ENCODE measurements around the gene FZD10.

The FZD10 gene

DNA sequence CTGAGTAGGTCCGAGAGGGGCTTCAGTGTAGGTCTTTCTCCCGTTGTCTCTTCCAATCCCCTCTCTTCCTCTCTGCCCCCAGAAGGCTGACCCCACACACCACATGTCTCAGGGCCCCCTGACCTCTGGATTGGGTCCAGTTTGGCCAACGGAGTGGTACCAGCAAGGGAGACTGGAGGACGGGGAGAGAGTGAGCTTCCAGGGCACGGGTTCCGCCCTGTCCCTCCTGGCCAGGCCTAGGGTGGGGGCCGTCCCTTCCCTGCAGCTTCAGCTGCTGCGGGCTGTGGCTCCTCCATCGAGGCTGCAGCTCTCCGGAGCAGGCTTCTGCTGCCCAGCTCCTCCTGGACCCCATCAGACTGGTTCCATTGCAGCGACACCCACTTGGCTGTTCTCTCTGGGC is 17.4 kb downstream of the FZD10 start:
- no peak for DNase-seq (ENCODE audit: low read depth)

GRCh38 chr12:130181211-130181610 is 18.9 kb downstream of the FZD10 start:
- DNase-seq (ENCODE audit: low read depth): no peak

- DNase-seq (ENCODE audit: low read depth): no peak
Measured at GRCh38 chr12:130183585-130184370, 21.5 kb downstream of the FZD10 start.

DNA sequence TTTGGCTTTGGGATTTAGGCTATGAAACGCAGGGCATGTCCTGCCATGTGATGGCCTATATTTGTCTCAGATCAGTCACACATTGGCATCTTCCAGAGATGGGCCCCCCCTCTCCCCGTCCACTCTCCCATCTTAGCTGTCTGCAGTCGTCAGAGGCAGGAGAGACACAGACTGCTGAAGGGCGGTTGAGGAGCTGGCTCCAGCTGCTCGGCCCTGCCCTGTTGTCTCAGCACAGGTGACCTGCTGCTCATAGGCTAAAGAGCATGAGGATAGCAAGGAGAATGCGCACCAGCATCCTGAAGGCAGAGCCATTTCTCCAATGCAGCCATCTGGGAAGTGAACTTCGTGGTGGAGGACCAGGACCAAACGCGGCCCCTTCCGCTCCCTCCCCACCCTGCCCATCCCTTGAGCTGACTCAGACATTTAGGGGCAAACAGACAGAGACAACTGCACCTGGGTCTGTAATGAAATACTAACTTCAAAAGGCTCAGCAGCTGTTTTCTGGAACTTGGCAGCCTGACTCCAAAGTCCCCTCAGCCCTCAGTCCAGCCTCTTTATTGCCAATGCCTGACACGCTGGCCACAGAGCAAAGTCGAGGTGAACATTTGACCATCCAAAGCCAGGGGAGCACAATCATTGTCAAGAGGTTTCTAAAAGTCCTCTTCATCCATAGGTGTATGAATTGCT is 22.3 kb downstream of the FZD10 start:
- DNase-seq (ENCODE audit: low read depth): no peak

DNA sequence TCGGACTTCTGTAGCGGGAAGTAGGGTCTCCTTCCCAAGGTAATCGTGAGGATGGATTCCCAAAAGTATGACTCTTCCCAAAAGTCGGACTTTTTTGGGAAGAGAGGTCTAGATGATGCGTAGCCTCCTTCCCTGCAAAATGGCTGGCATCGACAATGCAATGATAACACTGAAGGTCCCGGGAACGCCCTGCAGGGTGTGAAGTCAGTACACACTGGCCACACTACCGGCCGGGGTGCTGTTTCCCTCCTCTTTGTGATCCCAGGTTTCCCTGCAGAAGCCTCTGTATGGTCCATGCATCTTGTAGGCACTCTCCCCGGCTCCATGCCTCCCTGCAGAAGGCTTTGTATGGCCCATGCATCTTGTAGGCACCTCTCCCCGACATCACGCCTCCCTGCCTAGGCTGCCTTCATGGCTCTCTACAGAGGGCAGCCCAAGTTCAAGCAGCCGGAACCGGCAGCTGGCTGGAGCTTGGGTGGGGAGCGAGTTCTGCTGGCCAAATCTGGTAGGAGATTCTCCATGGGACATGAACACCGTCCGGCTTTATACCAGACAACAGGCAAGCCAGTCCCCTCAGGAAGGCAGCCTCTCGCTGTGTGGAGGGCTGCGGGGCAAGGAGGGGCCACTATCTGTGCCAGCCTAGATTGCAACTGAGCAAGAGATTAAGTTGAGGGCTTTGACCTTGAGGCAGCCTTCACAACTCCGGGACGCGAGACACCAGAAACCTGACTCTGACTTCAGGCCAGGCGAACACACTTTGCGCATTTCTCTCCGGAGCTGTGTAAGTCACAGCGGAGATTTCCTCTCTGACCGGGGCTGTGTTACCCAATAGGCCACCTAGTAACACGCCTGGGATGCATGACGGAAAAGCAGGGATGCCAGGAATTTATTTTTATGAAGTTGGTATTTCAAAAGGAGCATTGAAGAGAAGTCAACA is 23.5 kb downstream of the FZD10 start:
- no peak for DNase-seq (ENCODE audit: low read depth)

- DNase-seq (ENCODE audit: low read depth): no peak
Measured at GRCh38 chr12:130186651-130187268, 24.5 kb downstream of the FZD10 start.

- no peak for DNase-seq (ENCODE audit: low read depth)
Measured at GRCh38 chr12:130192642-130193345, 30.5 kb downstream of the FZD10 start.

GRCh38 chr12:130194154-130194553 is 31.9 kb downstream of the FZD10 start:
- DNase-seq (ENCODE audit: low read depth): no peak

DNA sequence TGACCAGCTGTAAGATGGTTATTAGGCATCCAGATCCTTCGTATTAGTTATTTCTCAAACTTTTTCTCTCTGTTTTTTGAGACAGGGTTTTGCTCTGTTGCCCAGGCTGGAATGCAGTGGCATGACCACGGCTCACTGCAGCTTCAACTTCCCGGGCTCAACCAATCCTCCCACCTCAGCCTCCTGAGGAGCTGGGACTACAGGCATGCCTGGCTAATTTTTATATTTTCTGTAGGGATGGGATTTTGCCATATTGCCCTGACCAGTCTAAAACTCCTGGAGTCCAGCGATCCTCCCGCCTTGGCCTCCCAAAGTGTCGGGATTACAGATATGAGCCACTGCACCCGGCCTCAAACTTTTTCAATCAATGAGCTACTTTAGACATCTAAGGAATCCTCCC is 33.1 kb downstream of the FZD10 start:
- no peak for DNase-seq (ENCODE audit: low read depth)

DNA sequence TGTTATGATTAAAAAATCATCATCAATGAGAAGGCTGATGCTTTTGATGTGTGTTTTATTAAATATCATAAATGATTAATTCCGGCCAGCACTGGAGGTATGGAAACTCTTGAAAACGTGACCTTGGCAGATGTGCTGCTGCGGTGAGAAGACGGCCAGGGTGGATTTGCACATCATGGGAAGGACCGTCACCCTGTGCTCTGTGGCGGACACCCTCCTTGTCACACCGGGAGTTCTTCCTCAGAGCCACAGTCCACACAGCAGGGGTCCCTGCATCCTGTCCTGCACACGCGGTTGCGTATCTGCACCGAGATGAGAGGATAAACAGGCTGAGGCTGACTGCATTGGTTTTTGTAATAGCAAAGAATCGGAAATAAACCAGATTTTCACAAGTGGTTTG is 33.5 kb downstream of the FZD10 start:
- no peak for DNase-seq (ENCODE audit: low read depth)

DNA sequence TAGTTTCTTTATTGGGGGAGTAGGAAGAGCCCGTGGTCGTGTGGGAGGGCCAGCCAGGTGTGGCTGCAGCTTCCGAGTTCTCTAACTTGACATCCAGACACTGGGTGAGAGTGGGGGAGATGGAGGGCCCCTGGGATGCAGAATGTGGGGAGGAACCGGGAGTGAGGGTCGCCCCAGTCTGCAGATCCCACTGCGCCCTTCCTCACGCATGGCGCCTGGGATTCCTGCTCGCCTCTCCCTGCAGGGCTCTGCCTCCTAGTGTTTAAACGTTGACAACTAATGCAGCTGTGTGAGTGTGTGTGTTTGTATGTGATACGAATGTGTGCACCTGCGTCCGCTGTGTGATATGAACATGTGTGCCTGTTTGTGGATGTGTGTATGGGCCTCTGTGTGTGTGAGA is 34.6 kb downstream of the FZD10 start:
- DNase-seq (ENCODE audit: low read depth): no peak

GRCh38 chr12:130198026-130198662 is 35.9 kb downstream of the FZD10 start:
- no peak for DNase-seq (ENCODE audit: low read depth)

DNA sequence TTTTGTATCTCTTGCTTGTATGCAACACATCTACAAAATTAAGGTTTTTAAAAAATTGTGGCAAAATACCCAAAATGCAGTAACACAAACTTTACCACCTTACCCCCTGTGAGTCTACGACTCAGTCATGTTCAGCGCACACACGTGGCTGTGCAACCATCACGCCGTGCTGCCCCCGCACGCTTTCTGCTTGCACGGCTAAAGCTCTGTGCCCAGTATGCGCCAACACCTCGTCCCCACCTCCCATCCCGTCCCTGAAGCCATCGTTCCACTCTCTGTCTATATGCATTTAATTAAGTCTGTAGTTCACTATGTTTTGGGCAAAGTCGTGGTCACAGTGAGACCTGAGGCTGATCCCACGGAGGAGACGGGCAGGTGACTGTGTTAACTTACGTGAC is 36.4 kb downstream of the FZD10 start:
- DNase-seq (ENCODE audit: low read depth): no peak

DNA sequence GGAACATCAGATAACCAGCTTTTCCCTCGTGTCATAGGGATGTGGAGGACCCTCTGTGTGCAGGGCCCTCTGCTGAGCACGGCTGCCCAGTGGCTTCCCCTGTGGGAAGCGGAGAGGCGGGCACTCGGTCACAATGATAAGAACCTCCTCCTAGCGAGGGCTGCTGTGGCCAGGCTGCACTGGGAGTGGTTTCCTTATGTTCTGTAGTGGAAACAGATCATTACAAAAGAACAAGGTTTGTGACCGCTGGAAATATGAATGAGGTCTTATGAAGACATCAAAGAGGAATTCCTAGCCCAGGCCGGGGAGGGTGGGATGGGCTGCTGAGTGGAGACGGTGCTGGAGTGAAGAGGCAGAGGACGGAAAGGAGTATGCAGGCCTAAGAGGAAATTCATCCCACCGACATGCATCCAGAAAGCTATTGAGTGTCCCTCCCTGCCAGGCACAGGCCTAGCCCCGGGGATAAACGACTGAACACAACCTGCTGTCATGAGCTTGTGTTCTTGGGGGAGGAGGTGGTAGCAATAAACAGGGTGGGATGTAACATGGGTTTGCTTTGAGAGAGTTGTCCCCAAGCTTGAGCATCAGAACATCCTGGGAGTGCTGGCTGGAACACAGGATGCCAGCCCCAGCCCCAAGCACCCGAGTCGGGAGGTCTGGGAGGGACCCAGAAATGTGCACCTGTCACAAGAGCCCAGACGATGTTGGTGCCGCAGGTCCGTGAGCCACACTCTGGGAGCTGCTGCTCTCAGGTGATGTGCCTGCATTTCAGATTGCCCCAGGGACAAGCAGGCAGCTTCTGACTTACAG is 37.5 kb downstream of the FZD10 start:
- DNase-seq (ENCODE audit: low read depth): no peak

GRCh38 chr12:130200445-130200844 is 38.2 kb downstream of the FZD10 start:
- no peak for DNase-seq (ENCODE audit: low read depth)

- DNase-seq (ENCODE audit: low read depth): no peak
Measured at GRCh38 chr12:130201037-130201436, 38.8 kb downstream of the FZD10 start.

- no peak for DNase-seq (ENCODE audit: low read depth)
Measured at GRCh38 chr12:130202201-130202600, 39.9 kb downstream of the FZD10 start.

- no peak for DNase-seq (ENCODE audit: low read depth)
Measured at GRCh38 chr12:130203151-130203550, 40.9 kb downstream of the FZD10 start.

DNA sequence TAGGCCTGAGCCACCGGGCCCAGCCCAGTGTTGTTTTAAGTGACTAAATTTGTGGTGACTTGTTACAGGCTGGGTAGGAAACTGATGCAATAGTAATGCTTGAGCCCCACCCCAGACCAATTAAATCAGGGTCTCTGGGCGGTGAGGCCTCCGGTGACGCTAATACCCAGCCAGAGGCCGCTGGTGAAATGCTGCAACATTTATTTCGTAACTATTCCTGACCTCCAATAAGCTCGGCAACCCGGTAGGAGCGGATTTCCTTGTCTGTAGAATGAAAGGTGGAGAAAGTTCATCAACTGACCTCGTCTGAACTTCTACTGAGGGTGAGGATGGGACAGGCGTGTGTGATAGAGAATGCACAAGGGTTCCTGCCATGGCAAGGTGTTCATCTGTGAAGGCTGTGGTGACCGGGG is 42.3 kb downstream of the FZD10 start:
- no peak for DNase-seq (ENCODE audit: low read depth)

GRCh38 chr12:130205495-130205894 is 43.2 kb downstream of the FZD10 start:
- no peak for DNase-seq (ENCODE audit: low read depth)

Measured in amniotic epithelial cell (primary cell).